HepG2 (cell line): ENCODE data around the gene MT1F.

Source experiments
- CTCF ChIP-seq: sonication (generic); formaldehyde crosslinking; IDR thresholded peaks from 2 replicates; pipeline ENCODE4 v1.5.0; 2020; ENCODE audit warnings: mild to moderate bottlenecking, missing genetic modification reagents, moderate library complexity
- EP300 ChIP-seq, 3 experiments: sonication (generic) in 1 of 3; formaldehyde crosslinking in 1 of 3; IDR thresholded peaks; 2 replicates each; pipeline versions ENCODE4 v1.5.1 to v1.6.1; 2011 to 2020; ENCODE audit warnings: low read depth in 2 of 3, low read length in 2 of 3, borderline replicate concordance in 1 of 3, improper control_type of control experiment in 1 of 3, mild to moderate bottlenecking in 1 of 3, missing genetic modification reagents in 1 of 3, moderate library complexity in 1 of 3
- HMGXB4 ChIP-seq, 2 experiments: sonication (generic) in 1 of 2; formaldehyde crosslinking in 1 of 2; IDR thresholded peaks; 2 replicates each; pipeline versions ENCODE4 v1.4.0 to v1.6.1; 2018 to 2020; ENCODE audit warnings: missing genetic modification reagents in 2 of 2, borderline replicate concordance in 1 of 2, low read depth in 1 of 2, mild to moderate bottlenecking in 1 of 2, missing biosample characterization in 1 of 2
- HNRNPUL1 ChIP-seq: fragments of 200-400 bp; formaldehyde crosslinking; IDR thresholded peaks from 2 replicates; pipeline ENCODE4 v1.6.1; 2017; ENCODE audit warnings: low read depth, mild to moderate bottlenecking, low read length, moderate library complexity
- NAIF1 ChIP-seq: sonication (generic); formaldehyde crosslinking; IDR thresholded peaks from 2 replicates; pipeline ENCODE4 v1.5.0; 2020; ENCODE audit warnings: mild to moderate bottlenecking, missing genetic modification reagents, borderline replicate concordance
- PHF20 ChIP-seq: sonication (generic); formaldehyde crosslinking; IDR thresholded peaks from 2 replicates; pipeline ENCODE4 v1.5.0; 2020; ENCODE audit warnings: mild to moderate bottlenecking, missing genetic modification reagents
- POLR2A ChIP-seq, 2 experiments: IDR thresholded peaks; 2 replicates each; pipeline ENCODE4 v1.6.1; 2011; ENCODE audit warnings: low read depth in 2 of 2, low read length in 2 of 2, mild to moderate bottlenecking in 1 of 2, moderate library complexity in 1 of 2; ENCODE audit not compliant: insufficient read depth in 1 of 2
- ZBTB42 ChIP-seq: sonication (generic); formaldehyde crosslinking; IDR thresholded peaks from 2 replicates; pipeline ENCODE4 v1.5.0; 2020; ENCODE audit warnings: mild to moderate bottlenecking, missing genetic modification reagents

GRCh38 chr16:56616608-56617211, 41.0 kb upstream of the MT1F start:
- no peak for TF ChIP-seq HMGXB4 (CRISPR knock-in tag; IDR thresholded peaks at IDR 0.05; ENCODE audit: borderline replicate concordance in 1 of 2, low read depth in 1 of 2)
- no peak for TF ChIP-seq POLR2A (IDR thresholded peaks at IDR 0.05; ENCODE audit: insufficient read depth in 1 of 2, low read depth in 2 of 2, low read length in 2 of 2)
- no peak for TF ChIP-seq ZBTB42 (CRISPR knock-in tag)
- no peak for TF ChIP-seq CTCF (CRISPR knock-in tag)
- no peak for TF ChIP-seq PHF20 (CRISPR knock-in tag)
- TF ChIP-seq HNRNPUL1: no peak
- TF ChIP-seq EP300 (IDR thresholded peaks at IDR 0.05; ENCODE audit: low read depth in 2 of 2, low read length in 2 of 2): no peak
- no peak for TF ChIP-seq EP300 (CRISPR knock-in tag; IDR thresholded peaks at IDR 0.05; ENCODE audit: borderline replicate concordance)
- TF ChIP-seq NAIF1 (CRISPR knock-in tag): no peak
